ENCODE results near the gene EHMT1. TPM values are rescaled to one million over a fixed set of nuclear protein-coding genes. Genes with fewer than 3 reads are reported as not detected.

The EHMT1 gene
- total RNA-seq, 1 donor: 56.6 TPM

DNA sequence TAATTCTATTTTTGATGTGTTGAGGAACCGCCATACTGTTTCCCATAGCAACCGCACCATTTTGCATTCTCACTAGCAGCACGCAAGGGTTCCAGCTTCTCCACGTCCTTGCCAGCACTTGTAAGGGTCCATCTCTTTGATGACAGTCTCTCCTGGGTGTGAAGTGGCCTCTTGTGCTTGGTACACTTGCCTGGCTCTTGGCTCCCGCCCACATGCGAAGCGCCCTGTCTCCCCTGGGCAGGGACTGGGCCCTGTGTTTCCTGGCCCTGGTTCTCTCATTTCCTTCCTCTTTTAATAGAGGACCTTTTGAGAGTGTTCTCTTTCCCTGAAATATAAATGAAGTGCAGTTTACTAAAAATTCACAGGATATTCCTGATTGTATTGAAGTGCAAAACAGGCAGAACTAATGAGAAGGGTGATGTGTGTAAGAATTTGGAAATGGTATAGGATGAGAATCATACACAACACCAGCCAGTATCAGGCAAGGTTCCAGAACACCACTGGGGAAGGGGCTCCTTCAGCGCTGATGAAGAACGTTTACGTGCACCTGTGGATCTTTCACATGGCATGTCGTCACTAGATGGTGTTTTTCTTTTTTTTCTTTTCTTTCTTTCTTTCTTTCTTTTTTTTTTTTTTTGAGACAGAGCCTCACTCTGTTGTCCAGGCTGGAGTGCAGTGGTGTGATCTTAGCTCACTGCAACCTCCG, 73.0 kb downstream of the EHMT1 start:
- Histone ChIP-seq H3K27me3 (ENCODE audit: insufficient read depth, low read length) (no peaks in the 10 kb centered on the region), H3K9me3 (ENCODE audit: low read depth, low read length) (no peaks in the 10 kb centered on the region), H3K4me3 (ENCODE audit: low read length) (no peak overlapping the region), H3K4me1 (ENCODE audit: insufficient read depth, low read length) (peaks cover 61% of the 10 kb centered on the region)

- Histone ChIP-seq H3K4me1 (ENCODE audit: insufficient read depth, low read length) (peaks cover 49% of the 10 kb centered on the region), H3K4me3 (ENCODE audit: low read length) (no peak overlapping the region), H3K9me3 (ENCODE audit: low read depth, low read length) (no peaks in the 10 kb centered on the region), H3K27me3 (ENCODE audit: insufficient read depth, low read length) (no peaks in the 10 kb centered on the region)
Observed at GRCh38 chr9:137694236-137694959, 75.6 kb downstream of the EHMT1 start.

DNA sequence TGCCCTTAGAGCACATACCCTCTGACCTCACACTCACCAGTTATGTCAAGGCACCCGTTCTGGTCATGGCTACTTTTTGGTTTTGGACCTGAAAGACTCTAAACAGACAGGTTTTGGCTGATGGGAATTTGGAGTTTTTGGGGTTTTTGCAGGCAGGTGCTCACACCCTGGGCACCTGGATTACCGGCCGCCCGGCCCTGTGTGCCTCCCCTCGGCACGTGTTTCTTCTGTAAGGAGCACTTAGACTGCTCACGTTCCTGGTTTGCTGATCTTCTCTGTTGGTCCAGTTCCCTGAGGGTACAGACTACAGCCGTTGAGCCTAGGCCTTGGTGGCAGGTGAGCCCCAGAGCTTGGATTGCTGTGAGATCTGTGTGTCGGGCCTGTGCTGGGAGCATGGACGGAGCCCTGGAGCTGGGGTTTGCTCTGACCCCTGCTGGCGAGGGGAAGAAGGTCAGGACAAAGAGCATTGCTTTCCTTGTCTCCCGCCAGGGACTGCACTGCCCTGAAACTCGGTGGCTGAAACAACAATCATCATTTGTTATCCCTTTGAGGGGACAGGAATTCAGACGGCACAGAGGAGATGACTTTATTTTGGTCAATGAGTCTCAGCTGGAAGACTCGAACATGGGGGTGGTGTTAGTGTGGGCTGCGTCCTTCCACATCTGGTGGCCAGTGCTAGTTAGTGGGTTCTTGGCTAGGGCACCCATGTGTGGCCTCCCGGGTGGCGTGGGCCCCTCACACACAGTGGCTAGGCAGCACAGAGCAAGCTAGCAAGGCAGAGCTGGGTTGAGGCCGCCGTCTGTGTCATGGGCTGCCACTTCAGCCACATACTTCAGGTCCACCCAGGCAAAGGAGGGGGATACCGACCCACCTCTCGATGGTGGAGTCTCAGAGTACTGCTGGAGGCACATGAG, 76.4 kb downstream of the EHMT1 start:
- no peak overlapping the region for H3K4me3 ChIP-seq (ENCODE audit: low read length)
- H3K9me3 ChIP-seq (ENCODE audit: low read depth, low read length): no peaks in the 10 kb centered on the region
- H3K27me3 ChIP-seq (ENCODE audit: insufficient read depth, low read length): no peaks in the 10 kb centered on the region
- H3K4me1 ChIP-seq (ENCODE audit: insufficient read depth, low read length): peaks cover 40% of the 10 kb centered on the region

GRCh38 chr9:137696136-137696925, 77.5 kb downstream of the EHMT1 start:
- H3K4me1 ChIP-seq (ENCODE audit: insufficient read depth, low read length): peaks cover 31% of the 10 kb centered on the region
- H3K4me3 ChIP-seq (ENCODE audit: low read length): no peak overlapping the region
- H3K27me3 ChIP-seq (ENCODE audit: insufficient read depth, low read length): no peaks in the 10 kb centered on the region
- no peaks in the 10 kb centered on the region for H3K9me3 ChIP-seq (ENCODE audit: low read depth, low read length)

- H3K4me3 ChIP-seq (ENCODE audit: low read length): no peak overlapping the region
- H3K27me3 ChIP-seq (ENCODE audit: insufficient read depth, low read length): no peaks in the 10 kb centered on the region
- H3K4me1 ChIP-seq (ENCODE audit: insufficient read depth, low read length): peaks cover 22% of the 10 kb centered on the region
- no peaks in the 10 kb centered on the region for H3K9me3 ChIP-seq (ENCODE audit: low read depth, low read length)
Observed at GRCh38 chr9:137697193-137697592, 78.4 kb downstream of the EHMT1 start.

GRCh38 chr9:137697832-137698231, 79.0 kb downstream of the EHMT1 start:
- Histone ChIP-seq H3K4me3 (ENCODE audit: low read length) (no peak overlapping the region), H3K27me3 (ENCODE audit: insufficient read depth, low read length) (no peaks in the 10 kb centered on the region), H3K9me3 (ENCODE audit: low read depth, low read length) (no peaks in the 10 kb centered on the region), H3K4me1 (ENCODE audit: insufficient read depth, low read length) (peaks cover 16% of the 10 kb centered on the region)

GRCh38 chr9:137700911-137701310, 82.1 kb downstream of the EHMT1 start:
- H3K27me3 ChIP-seq (ENCODE audit: insufficient read depth, low read length): no peaks in the 10 kb centered on the region
- peaks cover 10% of the 10 kb centered on the region for H3K4me1 ChIP-seq (ENCODE audit: insufficient read depth, low read length)
- H3K4me3 ChIP-seq (ENCODE audit: low read length): no peak overlapping the region
- H3K9me3 ChIP-seq (ENCODE audit: low read depth, low read length): no peaks in the 10 kb centered on the region

DNA sequence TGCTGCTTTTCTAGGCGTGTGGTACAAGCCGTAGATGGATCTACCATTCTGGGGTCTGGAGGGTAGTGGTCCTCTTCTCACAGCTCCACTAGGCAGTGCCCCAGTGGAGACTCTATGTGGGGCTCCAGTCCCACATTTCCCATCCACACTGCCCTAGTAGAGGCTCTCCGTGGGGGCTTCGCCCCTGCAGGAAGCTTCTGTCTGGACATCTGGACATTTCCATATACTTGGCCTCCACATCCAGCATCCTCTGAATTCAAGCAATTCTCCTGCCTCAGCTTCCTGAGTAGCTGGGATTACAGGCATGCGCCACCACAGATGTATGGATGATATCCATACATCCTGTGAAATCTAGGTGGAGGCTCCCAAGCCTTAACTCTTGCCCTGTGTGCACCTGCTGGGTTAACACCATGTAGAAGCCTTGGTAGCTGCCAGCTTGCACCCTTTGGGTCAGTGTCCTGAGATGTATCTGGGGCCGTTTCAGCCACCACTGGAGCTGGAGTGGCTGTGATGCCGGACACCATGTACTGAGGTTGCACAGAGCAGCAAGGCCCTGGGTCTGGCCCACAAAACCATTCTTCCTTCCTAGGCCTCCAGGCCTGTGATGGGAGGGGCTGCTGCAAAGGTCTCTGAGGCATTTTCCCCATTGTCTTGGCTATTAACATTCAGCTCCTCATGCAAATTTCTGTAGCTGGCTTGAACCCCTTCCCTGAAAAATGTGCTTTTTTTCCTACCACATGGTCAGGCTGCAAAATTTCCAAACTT, 84.0 kb downstream of the EHMT1 start:
- Histone ChIP-seq H3K9me3 (ENCODE audit: low read depth, low read length) (no peaks in the 10 kb centered on the region), H3K4me3 (ENCODE audit: low read length) (no peak overlapping the region), H3K27me3 (ENCODE audit: insufficient read depth, low read length) (no peaks in the 10 kb centered on the region), H3K4me1 (ENCODE audit: insufficient read depth, low read length) (peaks cover 28% of the 10 kb centered on the region)

GRCh38 chr9:137703842-137704508, 85.2 kb downstream of the EHMT1 start:
- Histone ChIP-seq H3K4me1 (ENCODE audit: insufficient read depth, low read length) (peaks cover 33% of the 10 kb centered on the region), H3K4me3 (ENCODE audit: low read length) (no peak overlapping the region), H3K9me3 (ENCODE audit: low read depth, low read length) (no peaks in the 10 kb centered on the region), H3K27me3 (ENCODE audit: insufficient read depth, low read length) (no peaks in the 10 kb centered on the region)

DNA sequence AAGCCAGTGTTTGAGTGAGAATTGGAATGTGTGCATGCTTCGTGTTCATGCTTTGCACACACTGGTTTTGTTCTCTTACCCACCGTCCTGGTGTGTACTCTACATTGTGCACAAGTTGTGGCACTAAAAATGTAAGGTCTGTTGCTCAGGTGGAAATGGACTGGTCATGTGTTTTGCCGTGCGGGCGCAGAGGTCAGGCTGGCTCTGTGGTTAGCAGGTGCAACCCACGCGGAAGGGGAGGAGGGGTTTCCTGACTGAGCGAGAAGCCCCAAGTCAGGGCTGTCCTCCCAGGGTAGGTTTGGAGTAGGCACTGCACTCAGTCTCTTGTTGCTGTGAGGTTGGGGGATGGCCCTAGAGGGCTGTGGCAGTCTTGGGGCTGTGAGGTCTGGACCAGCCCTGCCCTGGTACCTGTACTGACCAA, 86.6 kb downstream of the EHMT1 start:
- Histone ChIP-seq H3K4me3 (ENCODE audit: low read length) (no peak overlapping the region), H3K9me3 (ENCODE audit: low read depth, low read length) (no peaks in the 10 kb centered on the region), H3K4me1 (ENCODE audit: insufficient read depth, low read length) (peaks cover 36% of the 10 kb centered on the region), H3K27me3 (ENCODE audit: insufficient read depth, low read length) (no peaks in the 10 kb centered on the region)

- Histone ChIP-seq H3K4me1 (ENCODE audit: insufficient read depth, low read length) (peaks cover 36% of the 10 kb centered on the region), H3K4me3 (ENCODE audit: low read length) (no peak overlapping the region), H3K9me3 (ENCODE audit: low read depth, low read length) (no peaks in the 10 kb centered on the region), H3K27me3 (ENCODE audit: insufficient read depth, low read length) (no peaks in the 10 kb centered on the region)
Observed at GRCh38 chr9:137705906-137706305, 87.1 kb downstream of the EHMT1 start.

GRCh38 chr9:137707361-137707760, 88.6 kb downstream of the EHMT1 start:
- no peaks in the 10 kb centered on the region for H3K27me3 ChIP-seq (ENCODE audit: insufficient read depth, low read length)
- peaks cover 44% of the 10 kb centered on the region for H3K4me1 ChIP-seq (ENCODE audit: insufficient read depth, low read length)
- no peaks in the 10 kb centered on the region for H3K9me3 ChIP-seq (ENCODE audit: low read depth, low read length)

DNA sequence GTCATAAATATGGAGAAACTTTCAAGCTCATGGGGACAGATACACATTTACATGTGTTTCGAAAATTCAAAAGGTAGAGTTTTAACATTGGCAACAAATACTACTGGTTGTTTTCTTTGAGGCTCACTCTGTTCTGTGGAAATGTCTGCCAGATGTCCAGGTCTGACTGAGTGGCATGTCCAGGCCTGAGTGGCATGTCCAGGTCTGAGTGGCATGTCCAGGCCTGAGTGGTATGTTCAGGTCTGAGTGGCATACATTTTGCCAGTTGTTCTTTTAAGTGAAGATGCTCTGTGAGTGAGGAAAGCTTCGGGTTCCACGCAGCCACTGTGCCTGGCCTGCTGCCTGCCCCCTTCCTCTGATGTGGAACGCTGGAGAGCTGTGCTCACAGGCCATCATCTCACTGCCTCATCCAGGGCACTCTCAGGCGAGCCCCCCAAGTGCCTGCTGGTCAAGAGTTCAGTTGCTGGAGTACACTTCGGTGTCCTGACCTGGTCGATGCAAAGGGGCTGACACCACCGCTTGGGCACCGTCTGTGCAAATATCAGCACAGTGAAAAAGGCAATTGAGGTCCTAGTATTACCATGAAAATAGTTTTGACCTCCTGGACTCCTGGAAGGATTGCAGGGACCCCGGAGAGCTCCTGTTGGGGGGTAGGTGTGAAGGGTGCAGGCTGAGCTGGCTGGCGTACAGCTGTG, 89.9 kb downstream of the EHMT1 start:
- peaks cover 45% of the 10 kb centered on the region for H3K4me1 ChIP-seq (ENCODE audit: insufficient read depth, low read length)
- no peaks in the 10 kb centered on the region for H3K9me3 ChIP-seq (ENCODE audit: low read depth, low read length)
- no peaks in the 10 kb centered on the region for H3K27me3 ChIP-seq (ENCODE audit: insufficient read depth, low read length)
- H3K4me3 ChIP-seq (ENCODE audit: low read length): no peak overlapping the region

More at GRCh38 chr9:137707361-137707760, 88.6 kb downstream of the EHMT1 start:
- H3K4me3 ChIP-seq (ENCODE audit: low read length): no peak overlapping the region

Measured in mononuclear cell (primary cell).